ENCODE data around the gene ZNF628. TPM values are rescaled to one million over a fixed set of nuclear protein-coding genes. Genes with fewer than 3 reads are reported as not detected.

The ZNF628 gene
- total RNA-seq, 1 donor from 2014 or later, result 1.1 TPM

- no peak for DNase-seq (ENCODE audit: low read depth, low spot score)
Measured at GRCh38 chr19:55528030-55528803, 51.8 kb downstream of the ZNF628 start.

GRCh38 chr19:55529636-55530234, 53.3 kb downstream of the ZNF628 start:
- DNase-seq (ENCODE audit: low read depth, low spot score), result no peak

GRCh38 chr19:55530996-55531395, 54.6 kb downstream of the ZNF628 start:
- no peak for DNase-seq (ENCODE audit: low read depth, low spot score)

Other genes with a start within 250 kb of the ZNF628 start
- gene TMEM86B, start 247.9 kb upstream of the ZNF628 start, total RNA-seq, result 0.73 and 1.1 TPM in 2 replicates
- gene PPP6R1, start 217.6 kb upstream of the ZNF628 start, total RNA-seq, result 32.5 and 33.0 TPM in 2 replicates
- 30.1 and 37.8 TPM in 2 replicates for gene HSPBP1, start 196.5 kb upstream of the ZNF628 start, total RNA-seq
- gene BRSK1, start 192.6 kb upstream of the ZNF628 start, total RNA-seq, result 0.07 and 0.40 TPM in 2 replicates
- not detected in 2 replicates for gene TMEM150B, start 151.3 kb upstream of the ZNF628 start, total RNA-seq
- 4.3 and 4.8 TPM in 2 replicates for gene KMT5C, start 136.7 kb upstream of the ZNF628 start, total RNA-seq
- not detected in 2 replicates for gene COX6B2, start 121.9 kb upstream of the ZNF628 start, total RNA-seq
- not detected in 2 replicates for gene GARIN5B, start 113.4 kb upstream of the ZNF628 start, total RNA-seq
- gene IL11, start 106.2 kb upstream of the ZNF628 start, total RNA-seq, result 0.33 TPM in 1 of 2 replicates, not detected in the other
- not detected in 2 replicates for gene TMEM190, start 99.8 kb upstream of the ZNF628 start, total RNA-seq
- gene TMEM238, start 92.3 kb upstream of the ZNF628 start, total RNA-seq, result 0.21 and 0.46 TPM in 2 replicates
- 208 and 256 TPM in 2 replicates for gene RPL28, start 90.7 kb upstream of the ZNF628 start, total RNA-seq
- 150 and 327 TPM in 2 replicates for gene UBE2S, start 68.8 kb upstream of the ZNF628 start, total RNA-seq
- not detected in 2 replicates for gene SHISA7, start 33.3 kb upstream of the ZNF628 start, total RNA-seq
- 36.0 and 63.3 TPM in 2 replicates for gene ISOC2, start 15.0 kb upstream of the ZNF628 start, total RNA-seq
- not detected in 2 replicates for gene C19orf85, start 11.9 kb upstream of the ZNF628 start, total RNA-seq
- gene NAT14, start 8.6 kb downstream of the ZNF628 start, total RNA-seq, result 9.8 and 21.2 TPM in 2 replicates
- 0.11 and 0.13 TPM in 2 replicates for gene SSC5D, start 11.8 kb downstream of the ZNF628 start, total RNA-seq
- gene SBK2, start 60.5 kb downstream of the ZNF628 start, total RNA-seq, result not detected in 2 replicates
- gene SBK3, start 68.9 kb downstream of the ZNF628 start, total RNA-seq, result 0.13 and 0.28 TPM in 2 replicates
- 2.6 and 4.1 TPM in 2 replicates for gene ZNF579, start 104.2 kb downstream of the ZNF628 start, total RNA-seq
- gene FIZ1, start 122.9 kb downstream of the ZNF628 start, total RNA-seq, result 2.4 and 2.5 TPM in 2 replicates
- 12.2 and 12.5 TPM in 2 replicates for gene ZNF524, start 123.7 kb downstream of the ZNF628 start, total RNA-seq
- 0.67 and 0.86 TPM in 2 replicates for gene ZNF865, start 129.0 kb downstream of the ZNF628 start, total RNA-seq
- 2.5 and 3.7 TPM in 2 replicates for gene ZNF784, start 147.9 kb downstream of the ZNF628 start, total RNA-seq
- gene ZNF580, start 164.4 kb downstream of the ZNF628 start, total RNA-seq, result 2.5 and 2.6 TPM in 2 replicates
- gene ZNF581, start 167.0 kb downstream of the ZNF628 start, total RNA-seq, result 18.0 and 33.9 TPM in 2 replicates
- gene CCDC106, start 171.6 kb downstream of the ZNF628 start, total RNA-seq, result 6.1 and 8.6 TPM in 2 replicates
- gene U2AF2, start 178.4 kb downstream of the ZNF628 start, total RNA-seq, result 165 and 185 TPM in 2 replicates
- 75.9 and 88.6 TPM in 2 replicates for gene EPN1, start 198.6 kb downstream of the ZNF628 start, total RNA-seq